Measurements from ENCODE around the gene TRAPPC6A. TPM values are rescaled to one million over a fixed set of nuclear protein-coding genes. Genes with fewer than 3 reads are reported as not detected.

Gene TRAPPC6A
- total RNA-seq, 1 experiment from 2014 or later: 39.3 TPM

DNA sequence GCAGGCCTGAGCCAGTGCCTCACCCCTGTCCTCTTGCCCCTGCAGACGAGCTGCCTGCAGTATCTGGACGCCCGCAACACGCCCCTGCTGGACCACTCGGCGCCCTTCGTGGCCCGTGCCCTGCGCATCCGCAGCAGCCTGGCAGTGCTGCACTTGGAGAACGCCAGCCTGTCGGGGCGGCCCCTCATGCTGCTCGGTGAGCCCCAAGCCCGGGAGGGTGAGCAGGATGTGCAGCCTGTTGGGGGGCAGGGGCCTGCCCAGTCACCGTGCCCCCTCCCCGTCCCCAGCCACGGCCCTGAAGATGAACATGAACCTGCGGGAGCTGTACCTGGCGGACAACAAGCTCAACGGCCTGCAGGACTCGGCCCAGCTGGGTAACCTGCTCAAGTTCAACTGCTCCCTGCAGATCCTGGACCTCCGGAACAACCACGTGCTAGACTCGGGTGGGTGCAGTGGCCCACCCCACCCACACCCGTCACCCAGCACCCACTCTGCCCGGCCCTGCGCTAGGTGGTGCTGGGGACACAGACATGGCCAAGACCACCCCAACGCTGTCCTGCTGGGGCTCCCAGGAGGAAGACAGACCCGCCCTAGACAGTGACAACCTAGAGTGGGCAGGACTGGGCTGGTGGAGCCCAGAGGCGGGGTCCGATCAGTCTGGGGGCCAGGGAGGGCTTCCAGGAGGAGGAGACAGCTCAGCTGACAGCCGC is 35.9 kb downstream of the TRAPPC6A start:
- no peak for DNase-seq
- H3K36me3 ChIP-seq (replicated peaks; ENCODE audit: control insufficient read depth, insufficient read depth, low read length): no peaks in the 10 kb centered on the region; the same call in none of the 2 replicates
- no peak overlapping the region for H3K4me3 ChIP-seq (ENCODE audit: insufficient read depth, low read depth, low read length)
- H3K27me3 ChIP-seq (ENCODE audit: control insufficient read depth, insufficient read depth, low read length): no peaks in the 10 kb centered on the region

- no peaks in the 10 kb centered on the region; the same call in none of the 2 replicates for H3K36me3 ChIP-seq (replicated peaks; ENCODE audit: control insufficient read depth, insufficient read depth, low read length)
- H3K27me3 ChIP-seq (ENCODE audit: control insufficient read depth, insufficient read depth, low read length): no peaks in the 10 kb centered on the region
- DNase-seq: no peak
- no peak overlapping the region for H3K4me3 ChIP-seq (ENCODE audit: insufficient read depth, low read depth, low read length)
Observed at GRCh38 chr19:45141203-45141900, 36.7 kb downstream of the TRAPPC6A start.

DNA sequence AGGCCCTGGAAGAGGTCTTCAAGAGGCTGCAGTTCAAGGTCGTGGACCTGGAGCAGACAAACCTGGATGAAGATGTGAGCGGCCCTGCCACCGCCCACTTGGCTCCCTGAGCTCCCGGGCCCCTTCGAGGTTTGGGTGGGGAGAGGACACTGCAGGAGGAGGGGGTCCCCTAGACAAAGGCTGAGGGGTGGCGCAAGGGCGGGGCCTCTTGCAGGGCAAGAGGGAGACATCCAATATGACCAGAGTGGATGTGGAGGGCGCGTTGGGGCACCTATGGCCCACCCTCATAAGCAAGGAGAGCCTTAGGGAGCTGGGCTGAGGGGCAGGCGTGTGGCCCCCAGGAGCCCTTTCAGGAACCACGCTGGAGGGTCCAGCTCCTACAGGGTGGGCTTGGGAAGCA is 37.5 kb downstream of the TRAPPC6A start:
- H3K4me3 ChIP-seq (ENCODE audit: insufficient read depth, low read depth, low read length): no peak overlapping the region
- H3K36me3 ChIP-seq (replicated peaks; ENCODE audit: control insufficient read depth, insufficient read depth, low read length): no peaks in the 10 kb centered on the region; the same call in none of the 2 replicates
- DNase-seq: no peak
- H3K27me3 ChIP-seq (ENCODE audit: control insufficient read depth, insufficient read depth, low read length): no peaks in the 10 kb centered on the region

GRCh38 chr19:45140144-45140503 is 37.9 kb downstream of the TRAPPC6A start:
- no peak overlapping the region for H3K4me3 ChIP-seq (ENCODE audit: insufficient read depth, low read depth, low read length)
- no peaks in the 10 kb centered on the region; the same call in none of the 2 replicates for H3K36me3 ChIP-seq (replicated peaks; ENCODE audit: control insufficient read depth, insufficient read depth, low read length)
- no peaks in the 10 kb centered on the region for H3K27me3 ChIP-seq (ENCODE audit: control insufficient read depth, insufficient read depth, low read length)
- peak; percentile 55 for DNase-seq

DNA sequence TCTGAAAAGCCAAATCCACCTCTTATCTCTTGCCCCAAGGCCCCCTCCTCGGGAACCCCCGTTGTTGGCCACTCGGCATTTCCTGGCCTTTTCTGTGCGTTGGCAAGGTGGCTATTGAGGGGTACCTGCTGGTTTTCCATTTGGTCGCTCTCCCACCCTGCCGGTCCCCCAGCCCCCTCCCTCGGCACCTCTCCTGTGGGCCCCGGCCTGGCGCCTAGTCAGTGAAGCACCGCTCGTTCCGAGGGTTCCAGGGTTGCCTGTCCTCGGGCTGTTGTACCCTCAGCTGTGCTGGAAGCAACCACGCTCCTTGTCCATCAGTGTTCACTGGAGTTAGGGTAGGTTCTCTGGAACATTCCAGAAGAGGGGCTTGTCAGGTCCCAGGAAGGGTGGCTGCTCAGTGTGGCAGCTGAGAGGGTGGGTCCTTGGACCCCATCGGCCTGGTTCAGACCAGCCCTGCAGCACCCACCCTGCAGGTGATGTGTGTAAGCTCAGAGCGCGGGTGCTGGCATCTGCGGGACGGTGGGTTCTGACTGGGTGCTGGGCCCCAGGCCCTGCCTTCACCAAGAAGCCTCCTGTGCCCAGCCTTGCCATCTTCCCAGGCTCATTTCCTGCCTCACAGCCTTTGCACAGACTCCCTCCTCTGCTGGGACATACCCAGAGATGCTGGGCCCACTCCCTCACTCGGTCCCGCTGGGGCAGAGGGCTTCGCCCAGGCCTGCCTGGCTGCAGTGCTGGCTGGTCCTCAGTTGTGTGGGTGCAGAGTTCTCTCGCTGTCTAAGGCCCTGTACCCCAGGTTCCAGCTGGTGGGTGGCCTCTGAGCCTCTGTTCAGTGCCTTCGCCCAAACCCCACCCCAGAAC is 38.5 kb downstream of the TRAPPC6A start:
- DNase-seq: peak; percentile 59
- H3K4me3 ChIP-seq (ENCODE audit: insufficient read depth, low read depth, low read length): no peak overlapping the region
- no peaks in the 10 kb centered on the region for H3K27me3 ChIP-seq (ENCODE audit: control insufficient read depth, insufficient read depth, low read length)
- H3K36me3 ChIP-seq (replicated peaks; ENCODE audit: control insufficient read depth, insufficient read depth, low read length): no peaks in the 10 kb centered on the region; the same call in none of the 2 replicates

DNA sequence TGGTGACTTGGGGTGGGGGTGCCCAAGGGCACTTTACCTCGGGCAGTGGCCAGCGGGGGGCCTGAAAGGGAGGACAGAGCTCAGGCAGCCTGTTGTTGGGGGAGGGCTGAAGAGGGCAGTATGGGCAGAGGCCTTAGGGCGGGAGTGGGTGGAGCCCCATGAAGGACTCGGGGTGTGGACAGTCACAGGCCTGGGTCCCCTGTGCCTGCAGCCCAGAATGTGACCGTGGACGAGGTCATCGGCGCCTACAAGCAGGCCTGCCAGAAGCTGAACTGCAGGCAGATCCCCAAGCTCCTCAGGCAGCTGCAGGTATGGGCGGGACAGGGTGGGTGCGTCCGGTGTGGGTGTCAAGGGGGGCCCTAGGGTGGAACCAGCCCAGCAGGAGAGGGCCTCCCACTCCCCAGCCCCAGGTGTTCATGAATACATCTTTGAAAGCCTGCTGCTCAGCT is 39.7 kb downstream of the TRAPPC6A start:
- Histone ChIP-seq H3K27me3 (ENCODE audit: control insufficient read depth, insufficient read depth, low read length) (no peaks in the 10 kb centered on the region), H3K36me3 (replicated peaks; ENCODE audit: control insufficient read depth, insufficient read depth, low read length) (no peaks in the 10 kb centered on the region; the same call in none of the 2 replicates), H3K4me3 (ENCODE audit: insufficient read depth, low read depth, low read length) (no peak overlapping the region)
- DNase-seq: peak; percentile 78

DNA sequence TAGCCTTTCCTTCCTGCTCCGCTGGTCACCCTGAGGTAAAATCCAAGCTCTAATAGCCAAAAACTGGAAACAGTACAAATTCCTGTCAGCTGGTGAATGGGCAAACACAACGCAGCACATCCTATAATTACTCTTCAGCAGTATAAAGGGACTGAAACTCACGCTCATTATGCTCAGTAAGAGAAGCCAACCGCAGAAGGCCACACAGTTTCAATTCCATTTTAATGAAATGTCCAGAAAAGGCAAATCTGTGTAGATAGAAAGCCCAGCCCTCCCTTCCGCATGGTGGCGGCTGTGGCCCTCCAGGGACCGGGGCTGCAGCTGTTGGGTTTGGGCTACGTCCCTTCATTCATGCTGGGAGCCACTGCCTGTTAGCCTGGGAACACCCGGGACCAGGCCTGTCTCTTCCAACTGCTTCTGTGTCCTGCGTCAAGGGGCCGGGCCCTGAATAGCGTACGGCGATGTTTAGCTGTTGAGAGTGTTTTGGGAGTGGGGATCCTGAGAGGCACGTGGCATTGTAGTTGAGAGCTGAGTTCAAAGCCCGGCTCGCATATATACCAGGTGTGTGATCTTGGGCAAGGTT is 40.8 kb downstream of the TRAPPC6A start:
- DNase-seq: peak; percentile 59
- Histone ChIP-seq H3K27me3 (ENCODE audit: control insufficient read depth, insufficient read depth, low read length) (no peaks in the 10 kb centered on the region), H3K36me3 (replicated peaks; ENCODE audit: control insufficient read depth, insufficient read depth, low read length) (no peaks in the 10 kb centered on the region; the same call in none of the 2 replicates), H3K4me3 (ENCODE audit: insufficient read depth, low read depth, low read length) (no peak overlapping the region)

- DNase-seq: peak; percentile 84
- Histone ChIP-seq H3K36me3 (replicated peaks; ENCODE audit: control insufficient read depth, insufficient read depth, low read length) (no peaks in the 10 kb centered on the region; the same call in none of the 2 replicates), H3K27me3 (ENCODE audit: control insufficient read depth, insufficient read depth, low read length) (no peaks in the 10 kb centered on the region), H3K4me3 (ENCODE audit: insufficient read depth, low read depth, low read length) (no peak overlapping the region)
Observed at GRCh38 chr19:45136507-45137178, 41.4 kb downstream of the TRAPPC6A start.

DNA sequence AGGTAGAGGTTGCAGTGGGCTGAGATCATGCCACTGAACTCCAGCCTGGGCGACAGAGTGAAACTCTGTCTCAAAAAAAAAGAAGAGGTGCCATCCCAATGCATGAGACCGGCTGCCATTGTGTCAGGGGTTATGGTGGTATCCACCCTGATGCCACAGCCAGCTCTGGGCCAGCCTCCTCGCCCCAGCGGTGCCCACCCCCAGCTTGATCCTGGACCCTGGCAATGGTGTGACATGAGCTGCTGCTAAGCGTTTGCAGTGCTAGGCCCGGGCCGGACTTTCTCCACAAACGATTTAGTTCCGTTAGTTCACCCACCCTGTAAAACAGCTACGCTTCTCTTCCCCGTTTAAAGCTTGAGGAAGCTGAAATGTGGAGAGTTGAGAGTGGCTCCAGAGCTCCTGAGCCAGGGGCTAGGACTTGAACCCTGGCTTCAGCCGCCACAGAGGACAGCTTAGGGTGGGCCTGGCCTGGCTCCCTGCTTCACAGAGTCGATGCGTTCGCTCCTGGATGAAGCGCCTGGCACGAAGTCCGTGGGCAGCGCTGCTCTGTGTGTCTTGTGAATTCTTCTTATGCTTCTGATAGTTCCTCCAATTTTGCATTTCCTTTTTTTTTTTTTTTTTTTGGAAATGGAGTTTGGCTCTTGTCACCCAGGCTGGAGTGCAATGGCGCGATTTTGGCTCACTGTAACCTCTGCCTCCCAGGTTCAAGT is 42.7 kb downstream of the TRAPPC6A start:
- no peaks in the 10 kb centered on the region for H3K27me3 ChIP-seq (ENCODE audit: control insufficient read depth, insufficient read depth, low read length)
- peak; percentile 39 for DNase-seq
- no peak overlapping the region for H3K4me3 ChIP-seq (ENCODE audit: insufficient read depth, low read depth, low read length)
- H3K36me3 ChIP-seq (replicated peaks; ENCODE audit: control insufficient read depth, insufficient read depth, low read length): no peaks in the 10 kb centered on the region; the same call in 1 of the 2 replicates

DNA sequence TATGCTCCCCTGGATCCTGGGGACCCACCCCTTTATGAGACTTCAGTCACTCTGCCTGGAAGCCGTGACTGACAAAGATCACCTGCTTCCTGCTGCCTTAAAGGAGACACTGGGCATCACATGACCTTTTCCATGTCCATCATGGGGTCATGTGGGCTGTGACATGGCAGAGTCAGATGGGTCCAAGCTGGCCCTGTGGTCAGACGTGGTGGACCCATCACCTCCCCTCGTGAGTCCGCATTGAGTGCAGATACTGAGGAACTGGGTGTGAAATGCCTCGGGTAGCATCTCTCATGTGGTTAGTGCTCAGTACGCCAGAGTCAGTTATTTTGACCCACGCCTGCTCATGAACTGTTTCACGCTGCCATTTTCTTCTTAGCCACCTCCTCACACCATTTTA is 44.4 kb downstream of the TRAPPC6A start:
- Histone ChIP-seq H3K4me3 (ENCODE audit: insufficient read depth, low read depth, low read length) (no peak overlapping the region), H3K27me3 (ENCODE audit: control insufficient read depth, insufficient read depth, low read length) (no peaks in the 10 kb centered on the region), H3K36me3 (replicated peaks; ENCODE audit: control insufficient read depth, insufficient read depth, low read length) (no peaks in the 10 kb centered on the region; the same call in 1 of the 2 replicates)
- DNase-seq: no peak

GRCh38 chr19:45130888-45131615 is 47.0 kb downstream of the TRAPPC6A start:
- DNase-seq: peak; percentile 72
- H3K36me3 ChIP-seq (replicated peaks; ENCODE audit: control insufficient read depth, insufficient read depth, low read length): no peaks in the 10 kb centered on the region; the same call in 1 of the 2 replicates
- no peaks in the 10 kb centered on the region for H3K27me3 ChIP-seq (ENCODE audit: control insufficient read depth, insufficient read depth, low read length)
- no peak overlapping the region for H3K4me3 ChIP-seq (ENCODE audit: insufficient read depth, low read depth, low read length)

DNA sequence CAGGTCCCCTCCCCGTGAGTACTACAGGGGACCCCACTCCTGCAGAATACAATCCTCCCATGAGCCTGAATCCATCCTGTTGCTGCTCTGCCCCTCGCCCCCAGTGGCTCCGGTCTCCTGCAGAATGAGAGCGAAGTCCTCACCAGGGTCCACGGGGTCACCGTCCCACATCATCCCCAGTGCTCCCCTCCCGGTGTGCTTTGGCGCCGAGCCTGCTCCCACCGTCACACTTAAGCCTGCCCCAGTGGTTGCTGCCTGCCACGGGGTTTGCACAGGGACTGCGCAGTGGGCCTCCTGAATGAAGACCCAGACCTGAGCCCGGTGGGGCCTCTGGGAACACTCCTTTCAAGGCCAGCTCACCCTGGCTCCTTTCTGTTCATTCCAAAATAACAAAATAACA is 47.8 kb downstream of the TRAPPC6A start:
- DNase-seq: peak; percentile 41
- Histone ChIP-seq H3K4me3 (ENCODE audit: insufficient read depth, low read depth, low read length) (no peak overlapping the region), H3K36me3 (replicated peaks; ENCODE audit: control insufficient read depth, insufficient read depth, low read length) (no peaks in the 10 kb centered on the region; the same call in 1 of the 2 replicates), H3K27me3 (ENCODE audit: control insufficient read depth, insufficient read depth, low read length) (no peaks in the 10 kb centered on the region)

GRCh38 chr19:45128806-45129205 is 49.2 kb downstream of the TRAPPC6A start:
- Histone ChIP-seq H3K4me3 (ENCODE audit: insufficient read depth, low read depth, low read length) (no peak overlapping the region), H3K27me3 (ENCODE audit: control insufficient read depth, insufficient read depth, low read length) (no peaks in the 10 kb centered on the region), H3K36me3 (replicated peaks; ENCODE audit: control insufficient read depth, insufficient read depth, low read length) (no peaks in the 10 kb centered on the region; the same call in 1 of the 2 replicates)
- DNase-seq: no peak

All from H7 (cell line).